Keratinocyte (primary cell): Measurements from ENCODE around the gene ADAMTS16. TPM values are rescaled to one million over a fixed set of nuclear protein-coding genes. Genes with fewer than 3 reads are reported as not detected.

Experiments
- DNase-seq: peaks from one replicate; pipeline ENCODE4 v3.0.0-alpha.2; 2011; ENCODE audit warnings: low read depth, missing footprints, low spot score
- FAIRE-seq: peaks from 2 replicates; lab custom pipeline; 2011; peaks lifted over from hg19 to GRCh38; lab: Jason Lieb, UNC
- H2AFZ ChIP-seq: 2 replicates; pipeline ENCODE4 v1.6.0; 2012; ENCODE audit warnings: low read length, control low read depth, inconsistent platforms; ENCODE audit not compliant: control insufficient read depth
- H3K27ac ChIP-seq: 2 replicates; pipeline ENCODE4 v1.5.1; 2011; ENCODE audit warnings: low read length; ENCODE audit not compliant: control insufficient read depth, insufficient read depth
- H3K27me3 ChIP-seq: 3 replicates; pipeline ENCODE4 v1.6.0; 2011; ENCODE audit warnings: low read length; ENCODE audit not compliant: control insufficient read depth, insufficient read depth; ENCODE audit errors: extremely low read depth
- H3K36me3 ChIP-seq, 2 experiments: 2 replicates in 1 of 2; 3 replicates in 1 of 2; pipeline ENCODE4 v1.5.1; 2011; ENCODE audit warnings: low read length in 2 of 2, mild to moderate bottlenecking in 1 of 2; ENCODE audit not compliant: control insufficient read depth in 2 of 2, insufficient read depth in 2 of 2; ENCODE audit errors: extremely low read depth in 1 of 2
- H3K4me1 ChIP-seq: 3 replicates; pipeline ENCODE4 v1.5.1; 2011; ENCODE audit warnings: low read length; ENCODE audit not compliant: control insufficient read depth, insufficient read depth; ENCODE audit errors: extremely low read depth
- H3K4me2 ChIP-seq: 3 replicates; pipeline ENCODE4 v1.6.0; 2011; ENCODE audit warnings: low read depth, low read length; ENCODE audit not compliant: control insufficient read depth, insufficient read depth; ENCODE audit errors: extremely low read depth
- H3K4me3 ChIP-seq, 3 experiments: fragments of 200-600 bp in 1 of 3; sonication (generic) in 1 of 3; 2 replicates in 2 of 3; 3 replicates in 1 of 3; pipeline ENCODE4 v1.5.1; 2011 to 2016; ENCODE audit warnings: low read length in 3 of 3, mild to moderate bottlenecking in 3 of 3, control low read depth in 2 of 3, inconsistent platforms in 1 of 3, low read depth in 1 of 3, mixed read lengths in 1 of 3, mixed run types in 1 of 3, moderate library complexity in 1 of 3; ENCODE audit not compliant: control insufficient read depth in 2 of 3, insufficient read depth in 2 of 3; ENCODE audit errors: extremely low read depth in 1 of 3
- H3K79me2 ChIP-seq: 2 replicates; pipeline ENCODE4 v1.6.0; 2012; ENCODE audit warnings: low read length; ENCODE audit not compliant: control insufficient read depth, insufficient read depth
- H3K9ac ChIP-seq: 3 replicates; pipeline ENCODE4 v1.6.0; 2011; ENCODE audit warnings: low read length; ENCODE audit not compliant: control insufficient read depth, insufficient read depth; ENCODE audit errors: extremely low read depth
- H3K9me1 ChIP-seq: 3 replicates; pipeline ENCODE4 v1.6.0; 2011; ENCODE audit warnings: low read length; ENCODE audit not compliant: control insufficient read depth, insufficient read depth; ENCODE audit errors: extremely low read depth
- H3K9me3 ChIP-seq: 2 replicates; pipeline ENCODE4 v1.5.1; 2012; ENCODE audit warnings: low read depth, low read length; ENCODE audit not compliant: control insufficient read depth
- H4K20me1 ChIP-seq: 3 replicates; pipeline ENCODE4 v1.6.0; 2011; ENCODE audit warnings: low read length; ENCODE audit not compliant: control insufficient read depth, insufficient read depth; ENCODE audit errors: extremely low read depth
- CTCF ChIP-seq, 3 experiments: IDR thresholded peaks in 1 of 3; conservative IDR thresholded peaks in 1 of 3; optimal IDR thresholded peaks in 1 of 3; 2 replicates in 2 of 3; 3 replicates in 1 of 3; pipeline versions ENCODE3 to v1.5.1; 2011; ENCODE audit warnings: low read length in 3 of 3, mild to moderate bottlenecking in 3 of 3, moderate library complexity in 2 of 3, control low read depth in 1 of 3, inconsistent platforms in 1 of 3; ENCODE audit not compliant: insufficient read depth in 2 of 3; ENCODE audit errors: extremely low read depth in 1 of 3
- EZH2 ChIP-seq: IDR thresholded peaks from one replicate; pipeline ENCODE4 v1.6.1; 2012; ENCODE audit warnings: inconsistent platforms, mild to moderate bottlenecking, low read length, moderate library complexity
- dilution Hi-C: fragments of 300-500 bp; cut with MboI; formaldehyde crosslinking; loops from one replicate; pipeline ENCODE4 v1.7.0; 2020; ENCODE audit warnings: low sequenced_read_pairs; ENCODE audit not compliant: extremely low pct_ligation_motif_present
- polyA plus RNA-seq, 5 experiments: library from polyadenylated mRNA; depleted of rRNA in 3 of 5; stranded (reverse) in 3 of 5; stranded (forward) in 1 of 5; unstranded in 1 of 5; fragments of >200 nt; gene quantifications; 1 replicate in 1 of 5; 2 replicates in 3 of 5; 3 replicates in 1 of 5; pipeline versions ENCODE4 v1.2.1 to v1.2.3, GENCODE V29; 2011 to 2012; ENCODE audit warnings: missing spikeins in 2 of 5, low read depth in 1 of 5, low replicate concordance in 1 of 5

The ADAMTS16 gene
- polyA plus RNA-seq, 1 donor (not counting 4 experiments of a cell fraction or from before 2014, with no cell fraction given): not detected

- Histone ChIP-seq H3K9ac (no peak overlapping the region), H3K27me3 (no peaks in the 10 kb centered on the region), H3K4me2 (no peak overlapping the region), H3K9me1 (no peaks in the 10 kb centered on the region), H4K20me1 (no peaks in the 10 kb centered on the region), H3K27ac (no peak overlapping the region), H3K4me1 (peaks cover 12% of the 10 kb centered on the region), H3K36me3 (no peaks in the 10 kb centered on the region), H3K9me3 (no peaks in the 10 kb centered on the region), H3K79me2 (no peaks in the 10 kb centered on the region), H2AFZ (no peak overlapping the region), H3K4me3 (no peak overlapping the region)
- no peak for DNase-seq
- FAIRE-seq: no peak
- TF ChIP-seq CTCF (optimal IDR thresholded peaks at IDR 0.05 in 1 of 3, IDR thresholded peaks at IDR 0.05 in 1 of 3, conservative IDR thresholded peaks at IDR 0.05 in 1 of 3; ENCODE audit: extremely low read depth in 1 of 3, insufficient read depth in 2 of 3, low read length in 3 of 3) (no peak), EZH2 (no peak)
- dilution Hi-C loops: no loop called here
Observed at GRCh38 chr5:5344051-5344571, 204.0 kb downstream of the ADAMTS16 start.

- DNase-seq (no peak), FAIRE-seq (no peak)
- H3K27me3 ChIP-seq: no peaks in the 10 kb centered on the region
- dilution Hi-C loops: no loop called here
- no peaks in the 10 kb centered on the region for H3K36me3 ChIP-seq
- no peaks in the 10 kb centered on the region for H3K79me2 ChIP-seq
- H3K4me1 ChIP-seq: peaks cover 12% of the 10 kb centered on the region
- no peaks in the 10 kb centered on the region for H4K20me1 ChIP-seq
- no peak overlapping the region for H3K4me3 ChIP-seq
- H3K9ac ChIP-seq: no peak overlapping the region
- H2AFZ ChIP-seq: no peak overlapping the region
- H3K9me1 ChIP-seq: no peaks in the 10 kb centered on the region
- H3K9me3 ChIP-seq: no peaks in the 10 kb centered on the region
- H3K4me2 ChIP-seq: no peak overlapping the region
- TF ChIP-seq CTCF (optimal IDR thresholded peaks at IDR 0.05 in 1 of 3, IDR thresholded peaks at IDR 0.05 in 1 of 3, conservative IDR thresholded peaks at IDR 0.05 in 1 of 3; ENCODE audit: extremely low read depth in 1 of 3, insufficient read depth in 2 of 3, low read length in 3 of 3): no peak
- no peak for TF ChIP-seq EZH2
- no peak overlapping the region for H3K27ac ChIP-seq
Observed at GRCh38 chr5:5344606-5345005, 204.5 kb downstream of the ADAMTS16 start.
